HG03520 (cell line): ENCODE data around the gene F2.
"Not testable (repeated sequence)": the region's sequence is repeated elsewhere in the genome, so short reads cannot be mapped to it uniquely, and the experiment has no call there.

Experiments used
- ATAC-seq: cut with Tn5 transposase; IDR thresholded peaks from one replicate; pipeline ENCODE4 v1.9.1; 2021; ENCODE audit warnings: mild to moderate bottlenecking, moderate library complexity; ENCODE audit not compliant: unreplicated experiment

Gene F2

GRCh38 chr11:46712874-46713576 lies 6.0 kb upstream of the F2 start:
- no peak for ATAC-seq

DNA sequence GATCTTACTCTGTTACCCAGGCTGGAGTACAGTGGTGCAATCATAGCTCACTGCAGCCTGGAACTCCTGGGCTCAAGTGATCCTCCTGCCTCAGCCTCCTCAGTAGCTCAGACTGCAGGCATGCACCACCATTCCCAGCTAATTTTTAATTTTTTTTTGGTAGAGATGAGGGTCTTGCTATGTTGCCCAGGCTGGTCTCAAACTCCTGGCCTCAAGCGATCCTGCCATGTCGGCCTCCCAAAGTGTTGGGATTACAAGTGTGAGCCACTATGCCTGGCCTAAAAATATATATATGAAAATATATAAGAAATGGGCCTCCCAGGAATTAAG lies 1.2 kb upstream of the F2 start:
- not testable (repeated sequence) for ATAC-seq

GRCh38 chr11:46718155-46719019 lies 626 bp upstream of the F2 start:
- ATAC-seq = no peak

DNA sequence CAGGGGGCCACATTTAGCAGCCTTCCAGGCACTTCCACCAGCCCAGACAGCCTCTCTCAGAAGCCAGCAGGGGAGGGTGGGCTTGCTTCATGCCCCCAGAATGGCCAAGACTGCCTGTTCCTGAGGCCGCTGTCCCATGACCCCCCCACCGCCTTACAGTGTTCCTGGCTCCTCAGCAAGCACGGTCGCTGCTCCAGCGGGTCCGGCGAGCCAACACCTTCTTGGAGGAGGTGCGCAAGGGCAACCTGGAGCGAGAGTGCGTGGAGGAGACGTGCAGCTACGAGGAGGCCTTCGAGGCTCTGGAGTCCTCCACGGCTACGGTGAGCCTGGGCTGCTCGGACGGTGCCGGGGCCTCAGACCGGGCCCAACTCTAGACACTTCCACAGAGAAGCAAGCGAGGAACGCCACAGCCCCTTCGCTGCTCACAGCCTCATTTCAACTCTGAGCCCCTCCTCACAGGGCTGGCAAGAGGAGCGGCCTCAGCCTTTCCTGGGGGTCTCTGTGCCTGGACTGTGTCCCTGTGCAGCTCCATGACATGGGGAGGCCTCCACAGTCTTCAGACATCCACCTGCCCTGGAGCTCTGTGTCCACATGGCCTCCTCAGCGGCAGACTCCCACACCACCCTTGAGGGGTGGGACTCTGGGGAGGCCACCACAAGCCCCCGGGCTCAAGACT lies 668 bp downstream of the F2 start:
- ATAC-seq = no peak

DNA sequence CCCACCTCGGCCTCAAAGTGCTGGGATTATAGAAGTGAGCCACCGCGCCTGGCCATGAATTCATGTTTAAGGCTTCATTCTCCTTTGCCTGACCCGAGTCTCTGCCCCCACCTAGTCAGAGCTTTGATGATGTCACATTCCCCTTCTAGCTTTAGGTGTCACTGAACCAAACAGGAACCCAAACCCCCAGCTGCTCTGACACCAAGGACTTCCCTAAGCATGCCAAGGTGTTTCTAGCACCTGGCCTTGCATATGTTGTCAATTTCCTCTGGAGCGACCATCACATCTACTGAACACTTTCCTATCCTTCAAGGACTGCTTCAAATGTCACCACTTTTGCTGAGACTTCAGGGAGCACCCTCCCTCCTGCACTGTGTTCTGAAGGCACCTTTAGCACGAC lies 2.3 kb downstream of the F2 start:
- no peak for ATAC-seq

DNA sequence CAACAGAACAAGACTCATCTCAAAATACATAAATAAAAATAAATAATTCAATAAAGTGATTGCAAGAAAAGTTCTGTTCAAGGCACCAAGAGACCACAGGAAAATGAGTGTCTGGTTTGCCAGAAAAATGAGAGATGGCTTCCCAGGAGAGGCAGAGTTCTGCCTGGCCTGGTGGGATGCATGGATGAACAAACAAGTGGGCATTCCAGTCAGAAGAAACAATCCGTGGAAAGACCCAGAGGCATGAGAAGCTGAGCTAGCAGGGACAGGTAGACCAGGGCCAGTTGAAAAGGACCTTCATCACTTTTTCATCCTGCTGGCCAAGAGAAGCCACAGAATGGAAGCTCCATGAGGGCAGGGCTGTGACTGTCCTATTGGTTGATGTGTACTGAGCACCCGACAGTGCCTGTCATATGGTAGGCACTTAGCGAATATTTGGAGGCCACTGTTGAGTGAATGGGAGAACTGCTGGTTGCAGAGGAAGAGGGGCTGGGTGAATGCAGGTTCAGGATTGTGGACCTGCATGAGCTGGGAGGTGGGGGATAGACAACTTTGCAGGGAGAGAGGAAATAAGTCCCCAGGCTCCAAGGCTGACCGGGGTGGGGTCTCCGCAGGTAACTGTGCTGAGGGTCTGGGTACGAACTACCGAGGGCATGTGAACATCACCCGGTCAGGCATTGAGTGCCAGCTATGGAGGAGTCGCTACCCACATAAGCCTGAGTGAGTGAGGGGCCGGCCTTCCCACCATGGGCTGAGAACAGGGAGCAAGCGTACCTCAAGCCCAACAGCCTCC lies 3.7 kb downstream of the F2 start:
- no peak for ATAC-seq

DNA sequence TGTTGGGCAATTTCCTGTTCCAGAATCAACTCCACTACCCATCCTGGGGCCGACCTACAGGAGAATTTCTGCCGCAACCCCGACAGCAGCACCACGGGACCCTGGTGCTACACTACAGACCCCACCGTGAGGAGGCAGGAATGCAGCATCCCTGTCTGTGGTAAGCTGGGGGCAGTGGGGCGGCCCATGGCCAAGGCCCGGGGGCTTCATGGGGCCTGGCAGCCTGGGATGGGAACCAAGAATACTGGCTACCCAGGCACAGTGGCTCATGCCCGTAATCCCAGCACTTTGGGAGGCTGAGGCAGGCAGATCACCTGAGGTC lies 4.3 kb downstream of the F2 start:
- ATAC-seq = no peak

DNA sequence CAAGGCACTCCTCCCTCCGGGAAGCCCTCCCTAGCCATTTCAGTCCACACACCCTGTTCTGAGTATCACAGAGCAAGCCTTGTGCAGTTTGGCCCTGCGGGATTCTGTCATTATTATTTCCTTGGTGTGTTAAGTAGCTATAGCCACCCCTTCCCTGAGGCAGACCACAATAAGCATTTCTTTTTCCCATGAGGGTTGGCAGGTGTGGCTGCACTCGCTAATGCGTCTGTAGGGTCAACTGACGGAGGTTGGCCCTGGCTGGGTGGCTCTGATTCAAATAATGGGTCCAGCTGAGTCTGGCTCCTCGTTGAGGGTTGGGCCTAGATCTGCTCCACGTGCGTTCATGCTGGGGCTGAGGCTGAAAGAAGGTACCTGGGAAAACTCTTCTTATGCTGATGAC lies 5.1 kb downstream of the F2 start:
- ATAC-seq = no peak

- ATAC-seq = no peak
These were observed 6.6 kb downstream of the F2 start for GRCh38 chr11:46725338-46726205.

- no peak for ATAC-seq
These were observed 7.3 kb downstream of the F2 start for GRCh38 chr11:46726206-46726862.

DNA sequence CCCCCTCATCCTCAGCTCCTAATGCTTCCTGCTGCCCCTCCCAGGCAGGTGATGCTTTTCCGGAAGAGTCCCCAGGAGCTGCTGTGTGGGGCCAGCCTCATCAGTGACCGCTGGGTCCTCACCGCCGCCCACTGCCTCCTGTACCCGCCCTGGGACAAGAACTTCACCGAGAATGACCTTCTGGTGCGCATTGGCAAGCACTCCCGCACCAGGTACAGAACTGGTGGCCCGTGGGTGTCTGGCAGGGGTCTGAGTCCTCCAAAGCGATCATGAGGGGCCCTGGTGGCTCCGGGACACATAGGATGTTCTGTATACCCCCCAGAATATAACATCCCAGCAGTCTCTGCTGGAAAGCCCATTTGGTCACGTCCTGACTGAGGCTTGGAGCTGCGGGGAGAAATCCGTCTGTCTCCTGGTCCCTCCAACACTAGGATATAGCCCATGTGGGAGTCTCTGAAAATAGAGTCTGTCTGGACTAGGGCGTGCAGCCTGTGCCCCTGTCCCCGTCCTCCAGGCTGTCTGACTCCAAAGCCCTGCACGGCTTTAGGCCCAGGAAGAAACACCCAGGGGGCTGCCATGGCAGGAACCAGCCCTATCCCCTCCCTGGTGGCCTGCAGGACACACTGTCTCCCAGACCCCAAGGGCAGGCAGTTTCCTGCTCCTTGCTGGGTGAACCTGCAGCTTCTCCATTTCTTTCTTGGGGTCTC lies 9.1 kb downstream of the F2 start:
- no peak for ATAC-seq

DNA sequence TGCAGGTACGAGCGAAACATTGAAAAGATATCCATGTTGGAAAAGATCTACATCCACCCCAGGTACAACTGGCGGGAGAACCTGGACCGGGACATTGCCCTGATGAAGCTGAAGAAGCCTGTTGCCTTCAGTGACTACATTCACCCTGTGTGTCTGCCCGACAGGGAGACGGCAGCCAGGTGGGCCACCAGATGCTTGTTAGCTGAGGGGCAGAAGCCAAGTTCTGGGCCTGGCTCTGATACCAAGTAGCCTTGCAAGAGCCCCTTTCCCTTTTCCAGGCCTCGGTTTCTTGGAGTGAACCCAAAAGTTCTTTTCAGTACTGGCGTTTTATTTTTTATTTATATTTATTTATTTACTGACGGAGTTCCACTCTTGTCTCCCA lies 9.6 kb downstream of the F2 start:
- ATAC-seq = no peak

DNA sequence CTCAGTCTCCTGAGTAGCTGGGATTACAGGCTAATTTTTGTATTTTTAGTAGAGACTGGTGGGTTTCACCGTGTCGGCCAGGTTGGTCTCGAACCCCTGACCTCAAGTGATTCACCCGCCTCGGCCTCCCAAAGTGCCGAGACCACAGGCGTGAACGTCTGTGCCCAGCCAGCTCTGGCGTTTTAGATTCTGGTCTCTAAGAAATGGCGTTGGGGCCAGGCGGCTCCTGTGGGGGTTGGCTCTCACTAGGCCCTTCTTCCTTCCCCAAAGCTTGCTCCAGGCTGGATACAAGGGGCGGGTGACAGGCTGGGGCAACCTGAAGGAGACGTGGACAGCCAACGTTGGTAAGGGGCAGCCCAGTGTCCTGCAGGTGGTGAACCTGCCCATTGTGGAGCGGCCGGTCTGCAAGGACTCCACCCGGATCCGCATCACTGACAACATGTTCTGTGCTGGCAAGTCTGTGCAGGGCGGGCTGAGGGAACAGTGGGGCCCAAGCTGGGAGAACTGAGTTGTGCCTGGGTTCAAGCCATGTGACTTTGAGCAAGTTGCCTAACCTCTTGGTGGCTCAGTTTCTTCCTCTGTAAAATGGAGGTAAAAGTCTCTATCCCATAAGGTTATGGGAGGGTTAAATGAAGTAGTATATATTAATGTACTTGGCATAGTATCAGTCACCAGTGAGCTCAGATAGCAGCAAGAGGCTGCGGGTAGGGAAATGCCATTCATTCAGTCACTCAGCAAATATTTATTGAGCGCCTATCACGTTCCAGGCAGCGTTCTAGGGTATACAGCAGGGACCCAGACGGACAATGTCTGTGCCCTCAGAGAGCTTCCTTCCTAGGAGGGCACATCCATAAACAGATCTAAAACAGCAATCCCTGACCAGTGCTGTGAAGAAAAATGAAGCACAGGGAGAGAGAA lies 10.4 kb downstream of the F2 start:
- no peak for ATAC-seq

DNA sequence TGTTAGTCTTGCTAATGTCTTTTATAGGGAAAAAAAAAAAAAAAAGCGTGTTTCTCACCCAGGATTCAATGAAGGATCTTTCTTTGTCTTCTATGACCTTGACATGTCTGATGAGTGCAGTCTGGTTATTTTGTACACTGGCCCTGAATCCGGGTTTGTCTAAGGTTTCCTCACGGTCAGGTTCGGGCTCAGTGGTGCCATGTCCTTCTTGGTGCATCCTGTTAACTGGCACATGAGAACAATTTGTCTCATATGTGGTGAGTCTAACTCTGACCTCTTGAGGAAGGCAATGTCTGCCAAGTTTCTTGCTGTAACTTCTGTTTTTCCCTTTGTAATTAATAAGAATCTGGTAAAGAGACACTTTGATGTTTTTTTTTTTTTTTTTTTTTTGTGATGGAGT lies 12.5 kb downstream of the F2 start:
- no peak for ATAC-seq

DNA sequence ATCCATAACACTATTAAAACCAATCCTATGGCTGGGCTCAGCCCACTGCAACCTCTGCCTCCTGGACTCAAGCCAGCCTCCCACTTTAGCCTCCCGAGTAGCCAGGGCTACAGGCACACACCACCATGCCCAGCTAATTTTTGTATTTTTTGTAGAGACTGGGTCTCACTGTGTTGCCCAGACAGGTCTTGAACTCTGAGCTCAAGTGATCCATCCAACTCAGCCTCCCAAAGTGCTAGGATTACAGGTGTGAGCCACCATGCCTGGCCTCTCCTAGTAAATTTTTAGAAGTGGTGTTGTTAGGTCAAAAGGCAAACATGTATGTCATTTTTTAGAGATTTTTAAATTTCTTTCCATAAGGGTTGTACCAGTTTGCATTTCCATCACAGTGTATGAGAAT lies 14.2 kb downstream of the F2 start:
- ATAC-seq = no peak

- no peak for ATAC-seq
These were observed 17.1 kb downstream of the F2 start for GRCh38 chr11:46736146-46736545.

GRCh38 chr11:46736615-46737014 lies 17.6 kb downstream of the F2 start:
- no peak for ATAC-seq

DNA sequence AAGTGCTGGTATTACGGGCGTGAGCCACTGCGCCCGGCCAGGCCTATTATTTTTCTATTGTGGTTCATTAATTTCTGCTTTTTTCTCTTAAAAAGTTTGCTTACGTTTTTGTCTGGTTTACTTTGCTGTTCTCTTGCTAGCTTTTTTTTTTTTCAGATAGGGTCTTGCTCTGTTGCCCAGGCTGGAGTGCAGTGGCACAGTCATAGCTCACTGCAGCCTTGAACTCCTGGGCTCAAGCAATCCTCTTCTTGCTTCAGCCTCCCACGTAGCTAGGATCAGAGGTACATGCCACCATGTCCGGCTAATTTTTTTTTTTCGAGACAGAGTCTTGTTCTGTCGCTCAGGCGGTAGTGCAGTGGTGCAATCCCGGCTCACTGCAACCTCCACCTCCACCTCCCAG lies 18.7 kb downstream of the F2 start:
- no peak for ATAC-seq
